ENCODE data around the gene RNF114.
"Not testable (repeated sequence)": the region's sequence is repeated elsewhere in the genome, so short reads cannot be mapped to it uniquely, and the experiment has no call there.

Gene RNF114

DNA sequence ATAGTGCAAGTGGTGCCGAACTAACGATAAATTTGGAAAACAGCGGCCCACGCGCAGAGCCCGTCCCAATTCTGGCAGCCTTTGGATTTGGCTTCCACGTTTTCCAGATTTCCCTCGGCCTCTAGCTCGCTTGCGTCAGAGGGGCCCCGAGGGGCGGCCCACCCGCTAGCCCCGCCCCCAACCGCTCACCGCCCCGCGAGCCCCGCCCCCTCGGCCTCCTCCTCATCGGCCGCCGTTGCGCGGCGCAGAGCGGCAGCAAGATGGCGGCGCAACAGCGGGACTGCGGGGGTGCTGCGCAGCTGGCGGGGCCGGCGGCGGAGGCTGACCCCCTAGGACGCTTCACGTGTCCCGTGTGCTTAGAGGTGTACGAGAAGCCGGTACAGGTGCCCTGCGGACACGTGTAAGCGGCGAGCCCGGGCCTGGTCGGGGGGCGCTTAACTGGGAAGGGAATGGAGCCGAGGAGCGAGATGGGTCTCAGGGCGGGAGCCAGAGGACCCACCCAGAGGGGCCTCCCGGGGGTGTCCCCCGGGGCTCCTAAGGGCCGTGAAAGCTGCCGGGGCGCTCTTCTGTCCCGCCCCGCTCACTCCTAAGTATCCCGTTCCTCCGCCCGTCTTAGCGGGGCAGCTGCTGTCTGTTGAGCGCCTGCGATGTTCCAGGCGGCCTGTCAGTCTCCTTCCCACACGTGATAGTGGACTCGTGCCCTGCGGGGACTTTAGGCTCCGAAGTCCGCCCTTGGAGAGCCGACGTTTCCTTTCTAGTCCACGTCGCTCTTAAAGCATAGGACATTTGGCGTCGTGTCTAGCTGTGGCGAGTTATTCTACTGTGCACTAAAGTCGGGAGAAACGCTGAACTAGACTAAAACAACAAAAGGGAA lies at the start of gene RNF114:
TSS of gene RNF114 (plus strand) at position 245 of the 874 bp plus-strand sequence. CDS start at position 261, 16 bp downstream.
- DNase-seq: peak; percentile 91 to 93

GRCh38 chr20:49886571-49887213 lies 49.5 kb upstream of the RNF114 start:
- DNase-seq: no peak

DNA sequence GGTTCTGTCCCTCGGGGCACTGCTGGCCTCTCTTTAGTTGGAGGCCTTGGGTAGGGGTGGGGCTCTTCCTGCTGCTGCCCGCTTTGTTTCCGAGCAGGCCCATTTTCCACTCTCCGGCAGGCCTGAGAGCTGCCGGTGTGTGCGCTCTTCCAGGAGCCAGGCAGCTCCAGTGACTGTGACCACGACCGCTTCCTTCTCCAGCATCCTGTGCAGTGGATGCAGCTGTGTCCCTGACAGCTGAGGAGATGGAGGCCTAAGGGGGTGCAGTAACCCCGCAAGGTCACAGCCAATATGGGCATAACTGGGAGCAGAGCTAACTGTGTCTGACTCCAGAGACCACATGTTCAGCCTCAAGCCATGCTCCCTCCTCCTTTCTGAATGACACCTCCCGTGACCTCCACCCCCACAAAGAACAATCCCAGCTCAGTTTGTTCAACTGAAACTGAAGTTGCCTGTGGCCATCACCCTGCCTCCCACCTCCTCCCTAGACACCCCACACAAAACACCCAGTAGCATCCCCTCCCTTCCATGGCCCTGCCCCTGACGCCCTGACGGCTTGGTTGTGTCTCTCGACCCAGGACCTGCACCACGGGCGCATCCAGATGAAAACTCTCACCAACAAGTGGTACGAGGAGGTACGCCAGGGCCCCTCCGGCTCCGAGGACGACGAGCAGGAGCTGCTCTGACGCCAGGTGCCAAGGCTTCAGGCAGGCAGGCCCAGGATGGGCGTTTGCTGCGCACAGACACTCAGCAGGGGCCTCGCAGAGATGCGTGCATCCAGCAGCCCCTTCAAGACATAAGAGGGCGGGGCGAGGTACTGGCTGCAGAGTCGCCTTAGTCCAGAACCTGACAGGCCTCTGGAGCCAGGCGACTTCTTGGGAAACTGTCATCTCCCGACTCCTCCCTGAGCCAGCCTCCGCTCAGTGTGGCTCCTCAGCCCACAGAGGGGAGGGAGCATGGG lies 48.7 kb upstream of the RNF114 start:
- DNase-seq: no peak

DNA sequence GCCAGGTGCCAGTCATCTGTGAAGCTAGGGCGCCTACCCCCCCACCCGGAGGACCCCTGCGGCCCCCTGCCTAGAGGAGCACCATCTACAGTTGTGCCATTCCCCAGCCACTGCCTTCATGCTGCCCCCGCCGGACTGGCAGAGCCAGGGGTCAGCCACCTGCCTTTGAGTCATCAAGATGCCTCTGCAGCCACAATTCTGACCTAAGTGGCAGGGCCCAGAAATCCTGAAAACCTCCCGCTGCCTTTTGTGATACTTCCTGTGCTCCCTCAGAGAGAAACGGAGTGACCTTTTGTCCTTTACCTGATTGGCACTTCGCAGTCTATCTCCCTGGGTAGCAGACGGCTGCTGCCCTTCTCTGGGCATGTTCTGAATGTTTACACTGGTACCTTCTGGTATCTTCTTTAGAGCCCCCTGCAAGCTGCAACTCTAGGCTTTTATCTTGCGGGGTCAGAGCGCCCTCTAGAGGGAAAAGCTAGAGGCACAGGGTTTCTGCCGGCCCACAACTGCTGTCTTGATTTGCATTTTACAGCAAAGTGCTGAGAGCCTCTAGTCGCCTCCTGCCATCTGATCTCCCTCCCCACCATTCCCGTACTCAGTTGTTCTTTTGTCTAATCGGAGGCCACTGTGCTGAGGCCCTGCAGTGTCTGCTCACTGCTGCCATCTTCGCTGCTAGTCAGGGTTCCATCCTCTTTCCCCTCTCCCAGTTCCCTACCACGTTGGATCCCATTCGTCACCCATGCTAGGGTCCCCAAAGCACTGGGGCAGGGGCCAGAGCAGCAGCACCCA lies 47.8 kb upstream of the RNF114 start:
- peak; percentile 51 to 63 for DNase-seq

GRCh38 chr20:49889001-49889934 lies 46.9 kb upstream of the RNF114 start:
- no peak for DNase-seq

- DNase-seq: no peak
Observed at GRCh38 chr20:49889935-49890333, 46.3 kb upstream of the RNF114 start.

- no peak for DNase-seq
Observed at GRCh38 chr20:49890471-49891361, 45.5 kb upstream of the RNF114 start.

GRCh38 chr20:49891476-49892110 lies 44.6 kb upstream of the RNF114 start:
- DNase-seq: no peak

- DNase-seq: no peak
Observed at GRCh38 chr20:49892260-49892659, 43.9 kb upstream of the RNF114 start.

- no peak for DNase-seq
Observed at GRCh38 chr20:49892817-49893216, 43.4 kb upstream of the RNF114 start.

- DNase-seq: no peak
Observed at GRCh38 chr20:49893242-49894072, 42.7 kb upstream of the RNF114 start.

GRCh38 chr20:49894073-49894470 lies 42.1 kb upstream of the RNF114 start:
- DNase-seq: no peak

DNA sequence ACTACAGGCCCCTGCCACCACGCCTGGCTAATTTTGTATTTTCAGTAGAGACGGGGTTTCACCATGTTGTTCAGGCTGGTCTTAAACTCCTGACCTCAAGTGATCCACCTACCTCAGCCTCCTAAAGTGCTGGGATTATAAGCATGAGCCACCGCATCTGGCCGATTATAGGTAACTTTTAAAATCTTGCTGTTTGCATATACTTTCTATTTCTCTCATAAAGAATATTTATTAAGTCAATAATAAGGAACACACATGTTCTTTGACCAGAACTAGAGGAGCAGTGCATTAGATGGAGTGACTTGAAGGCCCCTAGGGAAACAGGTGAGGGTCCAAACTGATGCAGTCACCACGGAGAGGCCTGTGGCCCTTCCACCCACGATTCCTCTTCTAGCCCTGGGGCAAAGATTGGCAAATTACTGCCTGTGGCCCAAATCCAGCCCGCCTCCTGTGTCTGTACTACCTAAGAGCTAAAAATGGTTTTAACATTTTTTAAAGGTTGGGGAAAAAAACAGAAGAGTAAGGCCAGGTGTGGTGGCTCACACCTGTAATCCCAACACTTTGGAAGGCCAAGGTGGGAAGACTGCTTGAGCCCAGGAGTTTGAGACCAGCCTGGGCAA lies 40.6 kb upstream of the RNF114 start:
- not testable (repeated sequence) for DNase-seq

DNA sequence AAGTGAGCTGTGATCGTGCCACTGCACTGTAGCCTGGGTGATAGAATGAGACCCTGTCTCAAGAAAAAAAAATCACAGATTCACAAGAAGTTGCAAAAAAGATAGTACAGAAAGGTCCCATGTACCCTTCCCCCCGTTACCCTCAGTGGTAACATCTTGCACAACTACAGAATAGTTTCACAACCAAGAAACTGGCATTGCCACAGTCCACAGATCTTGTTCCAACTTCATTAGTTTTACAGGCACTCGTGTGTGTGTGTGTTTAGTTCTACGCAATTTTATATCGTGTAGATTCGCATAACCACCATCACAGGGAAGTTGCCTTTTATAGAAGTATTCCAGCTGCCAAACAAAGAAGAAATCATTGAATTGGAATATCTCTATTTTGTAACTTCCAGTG lies 40.0 kb upstream of the RNF114 start:
- DNase-seq: no peak

DNA sequence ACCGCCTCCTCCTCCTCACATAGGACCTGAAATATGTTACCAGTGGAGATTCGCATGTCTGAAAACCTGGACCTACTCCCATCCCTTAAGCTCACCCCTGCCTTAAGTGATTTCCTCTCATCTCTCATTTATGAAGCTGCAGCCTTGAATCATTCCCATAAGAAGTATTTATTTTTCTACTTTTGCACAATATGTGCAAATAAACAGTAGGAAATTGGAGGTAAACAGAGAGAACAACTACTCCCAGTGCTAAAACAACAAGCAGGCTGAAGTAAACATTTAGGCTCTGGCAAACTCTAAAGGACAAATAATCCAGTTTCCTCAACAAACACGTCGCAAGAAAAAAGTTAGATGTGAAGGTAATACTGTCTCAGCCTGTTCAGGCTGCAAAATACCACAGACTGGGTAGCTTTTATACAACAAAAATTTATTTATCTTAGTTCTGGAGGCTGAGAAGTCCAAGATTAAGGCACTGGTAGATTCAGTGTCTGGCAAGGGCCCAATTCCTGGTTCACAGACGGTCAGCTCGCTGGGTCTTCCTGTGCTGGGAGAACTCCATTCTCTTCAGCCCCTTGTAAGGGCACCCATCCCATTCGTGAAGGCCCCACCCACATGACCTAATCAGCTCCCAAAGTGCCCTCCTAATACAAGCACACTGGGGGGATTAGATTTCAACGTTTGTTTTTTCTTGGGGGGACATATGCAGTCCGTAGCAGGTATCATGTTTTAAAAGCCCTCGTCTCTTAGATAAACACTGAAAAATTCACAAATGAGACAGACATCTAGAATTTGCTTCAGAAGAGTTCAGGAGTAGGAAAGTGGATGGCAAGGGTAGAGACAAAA lies 36.4 kb upstream of the RNF114 start:
- no peak for DNase-seq

- no peak for DNase-seq
Observed at GRCh38 chr20:49901588-49901987, 34.6 kb upstream of the RNF114 start.
